GM12878 (cell line): ENCODE results near the gene AURKAIP1. TPM values are rescaled to one million over a fixed set of nuclear protein-coding genes. Genes with fewer than 3 reads are reported as not detected.

Experiments used
- ATAC-seq: fragments of 200-7000 bp; cut with Tn5 transposase; 3 replicates; pipeline ENCODE4 v1.9.1; 2020; ENCODE audit warnings: mild to moderate bottlenecking, moderate library complexity
- BruUV-seq: library from RNA; stranded (reverse); fragments of 400-500 nt; replicated peaks from 2 replicates; lab custom pipeline; 2021; lab: Mats Ljungman, UMichigan
- CTCF ChIA-PET: fragments of 300-600 bp; sonication (Branson Sonifier 250); formaldehyde crosslinking; extraction: SDS; loops from one replicate; lab custom pipeline; 2021; ENCODE audit warnings: inconsistent platforms; lab: Yijun Ruan, JAX
- POLR2A ChIA-PET: fragments of 350-600 bp; formaldehyde crosslinking; extraction: SDS; loops from one replicate; lab custom pipeline; 2021; ENCODE audit warnings: inconsistent platforms; lab: Charles Lee
- RAD21 ChIA-PET: fragments of 300-600 bp; sonication (Branson Sonifier 250); formaldehyde crosslinking; loops from one replicate; lab custom pipeline; 2023; ENCODE audit warnings: antibody characterized with exemption; ENCODE audit not compliant: unreplicated experiment; lab: Charles Lee
- SMC1A ChIA-PET: fragments of 300-600 bp; sonication (Branson Sonifier 250); formaldehyde crosslinking; loops from one replicate; lab custom pipeline; 2023; ENCODE audit not compliant: unreplicated experiment, uncharacterized antibody; lab: Charles Lee
- DNase-seq: peaks from one replicate; pipeline ENCODE4 v3.0.0-alpha.2; 2011; ENCODE audit warnings: low read depth, low spot score
- FAIRE-seq: peaks from 3 replicates; lab custom pipeline; 2011; peaks lifted over from hg19 to GRCh38; lab: Jason Lieb, UNC
- H2AFZ ChIP-seq: 2 replicates; pipeline ENCODE4 v1.6.0; 2011; ENCODE audit warnings: low read depth, low read length, control low read depth; ENCODE audit not compliant: control insufficient read depth
- H3K27ac ChIP-seq: 2 replicates; pipeline ENCODE4 v1.5.1; 2011; ENCODE audit warnings: control low read depth; ENCODE audit not compliant: control insufficient read depth, insufficient read depth
- H3K27me3 ChIP-seq, 2 experiments: replicated peaks in 1 of 2; 2 replicates each; pipeline versions ENCODE4 v1.6.0 to v1.6.1; 2011; ENCODE audit warnings: low read length in 1 of 2; ENCODE audit not compliant: control insufficient read depth in 2 of 2, insufficient read depth in 2 of 2
- H3K36me3 ChIP-seq, 2 experiments: 2 replicates each; pipeline ENCODE4 v1.5.1; 2011; ENCODE audit warnings: low read length in 1 of 2; ENCODE audit not compliant: control insufficient read depth in 2 of 2, insufficient read depth in 2 of 2
- H3K4me1 ChIP-seq: 2 replicates; pipeline ENCODE4 v1.6.1; 2011; ENCODE audit warnings: mild to moderate bottlenecking, low read length, moderate library complexity, mixed read lengths; ENCODE audit not compliant: control insufficient read depth, insufficient read depth
- H3K4me2 ChIP-seq: 2 replicates; pipeline ENCODE4 v1.6.0; 2011; ENCODE audit warnings: control low read depth; ENCODE audit not compliant: control insufficient read depth, insufficient read depth
- H3K4me3 ChIP-seq: fragments of 200-600 bp; sonication (generic); 2 replicates; pipeline ENCODE4 v1.5.1; 2016
- H3K79me2 ChIP-seq: 2 replicates; pipeline ENCODE4 v1.6.0; 2011; ENCODE audit warnings: low read length; ENCODE audit not compliant: control insufficient read depth, insufficient read depth
- H3K9ac ChIP-seq: 2 replicates; pipeline ENCODE4 v1.8.0; 2011; ENCODE audit warnings: low read length, control low read depth, mixed read lengths; ENCODE audit not compliant: control insufficient read depth, insufficient read depth
- H3K9me3 ChIP-seq: replicated peaks from 3 replicates; pipeline ENCODE4 v1.5.1; 2011; ENCODE audit warnings: mild to moderate bottlenecking, low read length; ENCODE audit not compliant: control insufficient read depth, insufficient read depth
- H4K20me1 ChIP-seq: 2 replicates; pipeline ENCODE4 v1.6.0; 2011; ENCODE audit not compliant: control insufficient read depth, insufficient read depth
- ASH2L ChIP-seq: fragments of 300-600, 200-600 bp; sonication (generic); IDR thresholded peaks from 2 replicates; pipeline ENCODE4 v1.6.1; 2017; ENCODE audit warnings: low read depth, mild to moderate bottlenecking, borderline replicate concordance
- BMI1 ChIP-seq: fragments of 450-650 bp; IDR thresholded peaks from 2 replicates; pipeline ENCODE4 v1.6.1; 2016; ENCODE audit warnings: mild to moderate bottlenecking, moderate library complexity, borderline replicate concordance
- CBX5 ChIP-seq: sonication (generic); IDR thresholded peaks from 2 replicates; pipeline ENCODE4 v1.6.1; 2016; ENCODE audit warnings: low read depth, moderate library complexity, mild to moderate bottlenecking, inconsistent platforms
- GATAD2B ChIP-seq: fragments of 450-650 bp; conservative IDR thresholded peaks from 2 replicates; pipeline ENCODE4 v1.6.1; 2017; ENCODE audit warnings: low read depth, mild to moderate bottlenecking, moderate library complexity
- MEF2B ChIP-seq: fragments of 450-650 bp; IDR thresholded peaks from 2 replicates; pipeline ENCODE4 v1.6.1; 2018; ENCODE audit warnings: mild to moderate bottlenecking, moderate library complexity; ENCODE audit not compliant: partially characterized antibody, poor library complexity, severe bottlenecking
- POLR2AphosphoS2 ChIP-seq: IDR thresholded peaks from 2 replicates; pipeline ENCODE4 v1.6.1; 2011; ENCODE audit warnings: low read depth, mild to moderate bottlenecking, low read length, improper control_type of control experiment, moderate library complexity
- RUNX3 ChIP-seq: IDR thresholded peaks from 2 replicates; pipeline ENCODE4 v1.6.1; 2012; ENCODE audit warnings: low read length, inconsistent platforms
- SKIL ChIP-seq: fragments of 450-650 bp; IDR thresholded peaks from 2 replicates; pipeline ENCODE4 v1.6.1; 2017; ENCODE audit warnings: mild to moderate bottlenecking, low read depth, inconsistent platforms; ENCODE audit not compliant: poor library complexity, severe bottlenecking
- SRF ChIP-seq, 2 experiments: IDR thresholded peaks; 2 replicates each; pipeline ENCODE4 v1.6.1; 2011; ENCODE audit warnings: low read depth in 2 of 2, low read length in 2 of 2, mild to moderate bottlenecking in 1 of 2, moderate library complexity in 1 of 2
- ZBED1 ChIP-seq: IDR thresholded peaks from 2 replicates; pipeline ENCODE4 v1.6.1; 2016; ENCODE audit warnings: borderline replicate concordance
- ZBTB40 ChIP-seq: fragments of 450-650 bp; IDR thresholded peaks from 2 replicates; pipeline ENCODE4 v1.6.1; 2016; ENCODE audit warnings: mild to moderate bottlenecking, moderate library complexity, borderline replicate concordance
- ZNF384 ChIP-seq: IDR thresholded peaks from 2 replicates; pipeline ENCODE4 v1.6.1; 2012; ENCODE audit warnings: low read depth, mild to moderate bottlenecking, low read length, improper control_type of control experiment, borderline replicate concordance
- WGBS: methylation state at CpG from one replicate; pipeline ENCODE4 v1.1.6; 2016; ENCODE audit warnings: low lambda C conversion rate; ENCODE audit not compliant: insufficient replicate concordance, insufficient coverage; ENCODE audit errors: missing lambda C conversion rate; 5-methylcytosine and 5-hydroxymethylcytosine counted together
- in situ Hi-C: fragments of 300-500 bp; cut with MboI; formaldehyde crosslinking; loops from 9 replicates; pipeline ENCODE4 v1.14.3; 2018; ENCODE audit warnings: mixed read lengths
- intact Hi-C: fragments of 100-400 bp; cut with micrococcal nuclease; formaldehyde crosslinking; loops from one replicate; pipeline ENCODE4 v1.14.2; 2022; ENCODE audit not compliant: unreplicated experiment
- polyA plus RNA-seq, 11 experiments: library from polyadenylated mRNA; depleted of rRNA in 4 of 11; unstranded in 6 of 11; stranded (reverse) in 5 of 11; fragments of >200 nt; fragmentation: Nextera tagmentation in 4 of 11; fragmentation: Illumina TruSeq in 1 of 11; extraction: Ambion mirVana in 4 of 11; extraction: Trizol in 1 of 11; gene quantifications; 1 replicate in 1 of 11; 2 replicates in 10 of 11; pipeline versions ENCODE4 v1.2.1 to v1.2.3, GENCODE V29; 2011 to 2016; ENCODE audit warnings: inconsistent platforms in 2 of 11, missing spikeins in 2 of 11, low read depth in 1 of 11
- total RNA-seq, 4 experiments: library from RNA; depleted of rRNA in 3 of 4; stranded (reverse); fragments of >200 nt in 3 of 4; fragmentation: Illumina TruSeq in 1 of 4; extraction: Trizol in 1 of 4; gene quantifications; 2 replicates each; pipeline versions ENCODE4 v1.2.1 to v1.2.3, GENCODE V29; 2013 to 2021
- TF ChIP-seq, protein P1 (sequence below): fragments of 450-650 bp; formaldehyde crosslinking; IDR thresholded peaks from 2 replicates; pipeline ENCODE4 v1.5.0; 2022; ENCODE audit warnings: mild to moderate bottlenecking, missing genetic modification characterization

AURKAIP1 gene
- total and polyA plus RNA-seq, 10 of the 15 experiments (the other 5 are each of a cell fraction or from before 2014, with no cell fraction given): 6.5 to 366 (median 120) TPM

- in situ Hi-C loops (no loop called here), intact Hi-C loops (no loop called here)
- H3K79me2 ChIP-seq: no peaks in the 10 kb centered on the region
- H3K36me3 ChIP-seq: no peaks in the 10 kb centered on the region
- no peak overlapping the region for H3K4me2 ChIP-seq
- ChIA-PET CTCF (interaction anchor here (1.7 kb wide), 1 partner anchor 11 kb away, joined by 8 read pairs; no protein-coding TSS in a partner anchor), POLR2A (no interaction called here), RAD21 (no interaction called here), SMC1A (no interaction called here)
- peaks cover 5% of the 10 kb centered on the region for H3K4me1 ChIP-seq
- no peak overlapping the region for H3K27ac ChIP-seq
- 47% methylated on average over 19 of the region's 28 CpGs for WGBS
- DNase-seq (no peak), FAIRE-seq (no peak), ATAC-seq (no peak)
- H3K9ac ChIP-seq: no peak overlapping the region
- no peak overlapping the region for H3K4me3 ChIP-seq
- H2AFZ ChIP-seq: no peak overlapping the region
- BruUV-seq: no TSS peak
- no peaks in the 10 kb centered on the region for H3K9me3 ChIP-seq
- H3K27me3 ChIP-seq: no peaks in the 10 kb centered on the region
- H4K20me1 ChIP-seq: no peaks in the 10 kb centered on the region
- TF ChIP-seq, protein P1, sequence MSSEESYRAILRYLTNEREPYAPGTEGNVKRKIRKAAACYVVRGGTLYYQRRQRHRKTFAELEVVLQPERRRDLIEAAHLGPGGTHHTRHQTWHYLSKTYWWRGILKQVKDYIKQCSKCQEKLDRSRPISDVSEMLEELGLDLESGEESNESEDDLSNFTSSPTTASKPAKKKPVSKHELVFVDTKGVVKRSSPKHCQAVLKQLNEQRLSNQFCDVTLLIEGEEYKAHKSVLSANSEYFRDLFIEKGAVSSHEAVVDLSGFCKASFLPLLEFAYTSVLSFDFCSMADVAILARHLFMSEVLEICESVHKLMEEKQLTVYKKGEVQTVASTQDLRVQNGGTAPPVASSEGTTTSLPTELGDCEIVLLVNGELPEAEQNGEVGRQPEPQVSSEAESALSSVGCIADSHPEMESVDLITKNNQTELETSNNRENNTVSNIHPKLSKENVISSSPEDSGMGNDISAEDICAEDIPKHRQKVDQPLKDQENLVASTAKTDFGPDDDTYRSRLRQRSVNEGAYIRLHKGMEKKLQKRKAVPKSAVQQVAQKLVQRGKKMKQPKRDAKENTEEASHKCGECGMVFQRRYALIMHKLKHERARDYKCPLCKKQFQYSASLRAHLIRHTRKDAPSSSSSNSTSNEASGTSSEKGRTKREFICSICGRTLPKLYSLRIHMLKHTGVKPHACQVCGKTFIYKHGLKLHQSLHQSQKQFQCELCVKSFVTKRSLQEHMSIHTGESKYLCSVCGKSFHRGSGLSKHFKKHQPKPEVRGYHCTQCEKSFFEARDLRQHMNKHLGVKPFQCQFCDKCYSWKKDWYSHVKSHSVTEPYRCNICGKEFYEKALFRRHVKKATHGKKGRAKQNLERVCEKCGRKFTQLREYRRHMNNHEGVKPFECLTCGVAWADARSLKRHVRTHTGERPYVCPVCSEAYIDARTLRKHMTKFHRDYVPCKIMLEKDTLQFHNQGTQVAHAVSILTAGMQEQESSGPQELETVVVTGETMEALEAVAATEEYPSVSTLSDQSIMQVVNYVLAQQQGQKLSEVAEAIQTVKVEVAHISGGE (CRISPR knock-in tag): no peak
- TF ChIP-seq ZBTB40 (no peak), ASH2L (no peak), BMI1 (no peak), ZNF384 (no peak), GATAD2B (no peak), MEF2B (no peak), CBX5 (no peak), SRF (IDR thresholded peaks at IDR 0.05; ENCODE audit: low read depth in 2 of 2, low read length in 2 of 2) (no peak), RUNX3 (no peak), POLR2AphosphoS2 (no peak), ZBED1 (no peak), SKIL (no peak)
These were observed 15.1 kb downstream of the AURKAIP1 start for GRCh38 chr1:1359664-1360468.
